Measurements from ENCODE around the gene WBP2NL.

WBP2NL gene

DNA sequence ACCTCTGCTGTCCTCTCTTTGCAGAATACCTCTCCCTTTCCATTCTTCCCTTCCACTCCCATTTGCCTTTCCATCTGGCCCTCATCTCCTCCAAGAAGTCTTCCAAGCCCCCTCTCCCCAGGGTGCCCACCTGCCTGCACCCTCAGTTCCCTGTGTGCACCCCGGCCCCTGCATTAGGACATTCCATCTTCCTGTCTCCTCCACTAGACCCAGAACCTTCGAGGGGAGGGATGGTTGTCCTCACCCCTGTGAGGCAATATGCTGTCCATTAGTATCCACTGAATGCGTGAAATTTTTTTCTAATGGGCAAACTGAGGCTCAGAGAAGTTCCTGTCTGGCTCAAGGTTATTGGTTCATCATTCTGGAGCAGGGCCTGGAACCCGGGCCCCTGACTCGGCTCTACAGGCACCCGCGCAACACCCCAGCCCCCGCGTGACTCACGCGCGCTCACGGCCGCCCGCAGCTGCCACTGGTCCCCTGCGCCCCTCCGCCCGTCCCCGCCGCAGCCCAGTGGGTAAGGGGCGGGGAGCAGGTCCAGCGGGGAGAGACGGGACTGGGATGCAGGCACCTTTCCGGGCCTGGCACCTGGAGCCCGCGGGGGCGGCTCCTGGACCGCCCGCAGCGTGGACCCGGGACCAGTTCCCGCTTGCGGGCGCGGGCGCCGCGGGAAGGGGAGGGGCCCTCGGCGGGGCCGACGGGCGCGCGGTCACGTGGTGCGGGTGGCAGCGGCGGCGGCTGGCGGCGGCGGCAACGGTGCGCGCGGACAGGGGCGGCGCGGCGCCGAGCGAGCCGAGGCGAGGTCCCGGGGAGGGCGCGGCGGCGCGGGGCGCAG is 22.3 kb upstream of the WBP2NL start:
- H3K27ac Mint-ChIP-seq: no peak overlapping the region
- H3K27me3 Mint-ChIP-seq (ENCODE audit: low read depth, poor library complexity): peaks cover 66% of the 10 kb centered on the region
- no peaks in the 10 kb centered on the region for H3K36me3 Mint-ChIP-seq (ENCODE audit: low read depth)

DNA sequence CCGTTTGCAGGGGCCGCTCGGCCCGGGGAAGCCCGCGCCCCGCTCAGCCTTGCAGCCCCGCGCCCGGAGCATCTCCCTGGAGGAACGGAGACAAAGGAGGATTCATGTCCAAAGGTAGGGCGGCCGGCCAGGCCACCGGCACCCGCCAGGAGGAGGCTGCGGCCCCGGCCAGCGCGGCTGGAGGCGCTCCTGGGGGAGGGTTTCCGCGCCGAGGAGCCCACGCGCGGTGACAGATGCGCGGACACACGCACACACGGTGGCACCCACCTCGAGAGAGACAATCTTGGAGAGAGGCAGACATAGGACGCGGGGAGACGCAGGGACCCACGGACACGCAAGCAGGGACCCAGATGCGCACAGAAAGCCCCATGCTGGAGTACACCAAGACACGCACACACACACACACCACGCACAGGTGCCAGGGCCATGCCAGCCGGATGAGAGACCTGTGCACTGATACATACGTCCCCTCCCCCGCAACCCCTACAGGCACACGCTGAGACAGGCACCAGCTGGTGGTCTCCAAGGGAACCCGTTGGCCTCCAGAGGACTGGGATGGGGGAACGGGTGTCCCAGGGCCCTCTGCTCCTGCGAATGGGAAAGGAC is 21.5 kb upstream of the WBP2NL start:
- TF ChIP-seq, protein P1, sequence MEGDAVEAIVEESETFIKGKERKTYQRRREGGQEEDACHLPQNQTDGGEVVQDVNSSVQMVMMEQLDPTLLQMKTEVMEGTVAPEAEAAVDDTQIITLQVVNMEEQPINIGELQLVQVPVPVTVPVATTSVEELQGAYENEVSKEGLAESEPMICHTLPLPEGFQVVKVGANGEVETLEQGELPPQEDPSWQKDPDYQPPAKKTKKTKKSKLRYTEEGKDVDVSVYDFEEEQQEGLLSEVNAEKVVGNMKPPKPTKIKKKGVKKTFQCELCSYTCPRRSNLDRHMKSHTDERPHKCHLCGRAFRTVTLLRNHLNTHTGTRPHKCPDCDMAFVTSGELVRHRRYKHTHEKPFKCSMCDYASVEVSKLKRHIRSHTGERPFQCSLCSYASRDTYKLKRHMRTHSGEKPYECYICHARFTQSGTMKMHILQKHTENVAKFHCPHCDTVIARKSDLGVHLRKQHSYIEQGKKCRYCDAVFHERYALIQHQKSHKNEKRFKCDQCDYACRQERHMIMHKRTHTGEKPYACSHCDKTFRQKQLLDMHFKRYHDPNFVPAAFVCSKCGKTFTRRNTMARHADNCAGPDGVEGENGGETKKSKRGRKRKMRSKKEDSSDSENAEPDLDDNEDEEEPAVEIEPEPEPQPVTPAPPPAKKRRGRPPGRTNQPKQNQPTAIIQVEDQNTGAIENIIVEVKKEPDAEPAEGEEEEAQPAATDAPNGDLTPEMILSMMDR (IDR thresholded peaks at IDR 0.05): no peak
- peaks cover 33% of the 10 kb centered on the region for H3K4me1 Mint-ChIP-seq
- DNase-seq: peak; percentile 37
- no peak overlapping the region for H3K27ac Mint-ChIP-seq
- H3K36me3 Mint-ChIP-seq (ENCODE audit: low read depth): no peaks in the 10 kb centered on the region
- peaks cover 61% of the 10 kb centered on the region for H3K27me3 Mint-ChIP-seq (ENCODE audit: low read depth, poor library complexity)
- H3K9me3 Mint-ChIP-seq: peaks cover 4% of the 10 kb centered on the region
- peak overlapping the region; percentile 80 for H3K4me3 Mint-ChIP-seq

More for the DNA sequence above, 22.3 kb upstream of the WBP2NL start:
- peak overlapping the region; percentile 76 for H3K4me3 Mint-ChIP-seq
- DNase-seq: peak; percentile 81
- peaks cover 33% of the 10 kb centered on the region for H3K4me1 Mint-ChIP-seq
- peaks cover 4% of the 10 kb centered on the region for H3K9me3 Mint-ChIP-seq
- TF ChIP-seq, protein P1 (IDR thresholded peaks at IDR 0.05): no peak

DNA sequence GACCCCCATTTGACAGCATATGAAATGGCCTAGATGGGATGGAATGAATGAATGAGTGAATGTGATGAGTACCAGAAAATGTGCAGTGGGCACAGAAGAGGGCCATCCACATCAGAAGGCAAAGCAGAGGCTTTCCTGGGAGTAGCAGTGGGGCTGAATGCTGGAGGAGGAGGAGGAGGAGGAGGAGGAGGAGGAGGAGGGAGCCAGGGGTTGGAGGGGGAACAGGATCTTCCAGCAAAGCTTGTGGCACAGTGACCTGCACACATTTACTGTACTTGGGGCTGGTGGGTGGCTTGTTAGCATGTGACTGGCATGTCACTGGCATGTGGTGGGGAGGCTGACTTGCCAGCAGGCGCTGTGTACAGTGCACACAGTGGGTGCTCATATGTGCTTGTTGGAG is 19.9 kb upstream of the WBP2NL start:
- Mint-ChIP-seq H3K27me3 (ENCODE audit: low read depth, poor library complexity) (peaks cover 44% of the 10 kb centered on the region), H3K36me3 (ENCODE audit: low read depth) (peaks cover 9% of the 10 kb centered on the region), H3K27ac (no peak overlapping the region), H3K4me3 (no peak overlapping the region), H3K4me1 (peaks cover 28% of the 10 kb centered on the region), H3K9me3 (no peaks in the 10 kb centered on the region)
- no peak for DNase-seq
- TF ChIP-seq, protein P1 (IDR thresholded peaks at IDR 0.05): no peak

DNA sequence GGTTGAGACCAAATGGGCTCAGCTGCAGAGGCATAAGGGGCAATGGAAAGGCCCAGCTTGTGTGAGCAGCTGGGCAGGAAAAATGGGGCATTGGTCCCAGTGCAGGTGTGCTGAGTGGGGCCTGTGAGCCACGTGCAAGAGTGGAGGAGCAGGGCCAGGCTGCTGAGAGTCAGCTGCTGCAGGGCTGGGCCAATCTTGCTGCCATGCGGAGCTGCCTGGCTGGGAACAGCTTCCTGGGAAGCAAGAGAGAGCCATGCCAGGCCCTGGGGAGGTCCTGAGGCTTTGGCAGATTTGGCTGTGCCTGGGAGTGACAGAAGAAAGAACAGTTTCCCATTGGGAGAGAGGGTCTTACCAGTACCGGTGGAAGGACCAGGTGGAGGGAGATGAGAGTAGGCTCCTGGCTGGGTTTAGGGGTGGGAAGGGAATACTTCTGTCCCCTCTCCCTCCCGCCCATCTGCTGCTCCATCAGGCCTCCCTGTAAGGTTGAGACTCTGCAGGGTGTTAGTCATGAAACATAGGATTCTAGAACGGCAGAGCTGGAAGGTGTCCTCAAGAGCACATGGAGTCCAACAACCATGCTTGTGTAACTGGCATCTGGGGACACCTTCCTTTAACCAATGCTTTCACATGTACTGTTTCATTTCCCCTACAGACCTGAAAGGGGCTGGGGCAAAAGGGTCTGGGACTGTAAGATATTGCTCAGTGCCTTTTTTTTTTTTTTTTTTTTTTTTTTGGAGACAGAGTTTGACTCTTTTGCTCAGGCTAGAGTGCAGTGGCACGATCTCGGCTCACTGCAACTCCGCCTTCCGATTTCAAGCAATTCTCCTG is 19.0 kb upstream of the WBP2NL start:
- Mint-ChIP-seq H3K9me3 (no peaks in the 10 kb centered on the region), H3K36me3 (ENCODE audit: low read depth) (peaks cover 9% of the 10 kb centered on the region), H3K27me3 (ENCODE audit: low read depth, poor library complexity) (peaks cover 35% of the 10 kb centered on the region), H3K4me3 (no peak overlapping the region), H3K4me1 (peaks cover 27% of the 10 kb centered on the region), H3K27ac (peak overlapping the region; percentile 36)
- TF ChIP-seq, protein P1 (IDR thresholded peaks at IDR 0.05): no peak
- no peak for DNase-seq

DNA sequence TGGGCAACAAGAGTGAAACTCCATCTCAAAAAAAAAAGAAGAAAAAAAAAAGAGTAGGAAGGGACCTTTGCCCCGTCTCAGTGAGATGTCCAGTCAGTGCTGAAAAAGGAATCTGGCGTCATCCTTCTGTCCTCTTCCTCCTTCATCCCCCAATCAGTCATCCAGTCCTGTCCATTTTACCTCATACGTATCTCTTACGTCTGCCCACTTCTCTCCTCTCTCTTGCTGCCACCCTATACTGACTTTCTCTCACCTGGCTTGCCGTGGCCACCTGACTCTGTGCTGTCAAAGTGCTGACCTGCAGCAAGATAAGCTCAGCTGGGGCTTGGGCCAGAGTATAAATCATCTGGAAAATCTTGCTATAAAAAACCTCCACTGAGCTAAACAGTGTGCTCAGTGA is 15.7 kb upstream of the WBP2NL start:
- H3K4me3 Mint-ChIP-seq: no peak overlapping the region

More for the DNA sequence above, 15.7 kb upstream of the WBP2NL start:
- no peak for DNase-seq
- H3K9me3 Mint-ChIP-seq: no peaks in the 10 kb centered on the region
- TF ChIP-seq, protein P1 (IDR thresholded peaks at IDR 0.05): no peak
- peaks cover 11% of the 10 kb centered on the region for H3K27me3 Mint-ChIP-seq (ENCODE audit: low read depth, poor library complexity)
- peaks cover 6% of the 10 kb centered on the region for H3K4me1 Mint-ChIP-seq
- no peak overlapping the region for H3K27ac Mint-ChIP-seq
- peaks cover 26% of the 10 kb centered on the region for H3K36me3 Mint-ChIP-seq (ENCODE audit: low read depth)

Data from nephron progenitor cell (in vitro differentiated cells).